ENCODE results near the gene MAML2. TPM values are rescaled to one million over a fixed set of nuclear protein-coding genes. Genes with fewer than 3 reads are reported as not detected.

Gene MAML2
- total and polyA plus RNA-seq, 7 donors: 2.8 to 20.7 (median 11.8) TPM

- H3K27me3 ChIP-seq: no peaks in the 10 kb centered on the region
- intact Hi-C loops (cut with DNase I): no loop called here
- H3K36me3 ChIP-seq: no peaks in the 10 kb centered on the region
- H3K9me3 ChIP-seq: no peaks in the 10 kb centered on the region
- WGBS, 2 donors: 87 to 95% methylated on average over 6 of the region's 6 CpGs
- H3K27ac ChIP-seq: no peak overlapping the region
- no peak for DNase-seq
- H3K4me1 ChIP-seq: no peaks in the 10 kb centered on the region
- TF ChIP-seq POLR2A (IDR thresholded peaks at IDR 0.05) (no peak), POLR2AphosphoS5 (IDR thresholded peaks at IDR 0.05) (no peak), CTCF (IDR thresholded peaks at IDR 0.05) (no peak), EP300 (IDR thresholded peaks at IDR 0.05) (no peak)
- no peak overlapping the region for H3K4me3 ChIP-seq
Measured at GRCh38 chr11:95939091-95939490, 403.9 kb downstream of the MAML2 start.

- Histone ChIP-seq H3K27me3 (no peaks in the 10 kb centered on the region), H3K4me3 (no peak overlapping the region), H3K36me3 (no peaks in the 10 kb centered on the region), H3K27ac (no peak overlapping the region), H3K9me3 (no peaks in the 10 kb centered on the region), H3K4me1 (no peaks in the 10 kb centered on the region)
- no peak for TF ChIP-seq EP300 (IDR thresholded peaks at IDR 0.05)
- TF ChIP-seq CTCF (IDR thresholded peaks at IDR 0.05): no peak
- TF ChIP-seq POLR2A (IDR thresholded peaks at IDR 0.05): no peak
- TF ChIP-seq POLR2AphosphoS5 (IDR thresholded peaks at IDR 0.05): no peak
- intact Hi-C loops (cut with DNase I): no loop called here
- no peak for DNase-seq
Measured at GRCh38 chr11:95937358-95937757, 405.6 kb downstream of the MAML2 start.

GRCh38 chr11:95933594-95933993, 409.4 kb downstream of the MAML2 start:
- intact Hi-C loops (cut with DNase I): no loop called here
- Histone ChIP-seq H3K36me3 (no peaks in the 10 kb centered on the region), H3K4me3 (no peak overlapping the region), H3K27ac (no peak overlapping the region), H3K9me3 (peaks cover 0 to 6% (median 0%) of the 10 kb centered on the region in 4 donors), H3K27me3 (no peaks in the 10 kb centered on the region), H3K4me1 (no peaks in the 10 kb centered on the region)
- WGBS, 2 donors: 75 to 91% methylated on average over 5 of the region's 5 CpGs
- TF ChIP-seq POLR2AphosphoS5 (IDR thresholded peaks at IDR 0.05): no peak
- TF ChIP-seq CTCF (IDR thresholded peaks at IDR 0.05): no peak
- TF ChIP-seq POLR2A (IDR thresholded peaks at IDR 0.05): no peak
- no peak for TF ChIP-seq EP300 (IDR thresholded peaks at IDR 0.05)
- DNase-seq: no peak

GRCh38 chr11:95931916-95932315, 411.1 kb downstream of the MAML2 start:
- peaks cover 0 to 6% (median 0%) of the 10 kb centered on the region in 4 donors for H3K9me3 ChIP-seq

More at GRCh38 chr11:95931916-95932315, 411.1 kb downstream of the MAML2 start:
- intact Hi-C loops (cut with DNase I): no loop called here
- DNase-seq: no peak
- Histone ChIP-seq H3K27me3 (no peaks in the 10 kb centered on the region), H3K4me1 (no peaks in the 10 kb centered on the region), H3K36me3 (no peaks in the 10 kb centered on the region), H3K4me3 (no peak overlapping the region), H3K27ac (no peak overlapping the region)
- TF ChIP-seq POLR2A (IDR thresholded peaks at IDR 0.05) (no peak), EP300 (IDR thresholded peaks at IDR 0.05) (no peak), POLR2AphosphoS5 (IDR thresholded peaks at IDR 0.05) (no peak), CTCF (IDR thresholded peaks at IDR 0.05) (no peak)
- WGBS, 2 donors: 90% methylated on average over 1 of the region's 1 CpG
